ENCODE measurements around the gene SLC30A4.
"Not testable (repeated sequence)": the region's sequence is repeated elsewhere in the genome, so short reads cannot be mapped to it uniquely, and the experiment has no call there.

Gene SLC30A4

GRCh38 chr15:45522328-45523165 is at the start of gene SLC30A4:
SLC30A4 (minus strand) TSS chr15:45522755; CDS start chr15:45522354, 401 bp downstream.
- DNase-seq, result peak; percentile 57 to 61

GRCh38 chr15:45555934-45556608 is 33.5 kb upstream of the SLC30A4 start:
- no peak for DNase-seq

GRCh38 chr15:45551676-45552075 is 29.1 kb upstream of the SLC30A4 start:
- no peak for DNase-seq

- no peak for DNase-seq
These were observed 27.9 kb upstream of the SLC30A4 start for GRCh38 chr15:45550436-45550835.

GRCh38 chr15:45549541-45550220 is 27.1 kb upstream of the SLC30A4 start:
- DNase-seq, result no peak

- DNase-seq, result no peak
These were observed 26.4 kb upstream of the SLC30A4 start for GRCh38 chr15:45548753-45549520.

- DNase-seq, result no peak
These were observed 24.2 kb upstream of the SLC30A4 start for GRCh38 chr15:45546789-45547188.

GRCh38 chr15:45544266-45545023 is 21.9 kb upstream of the SLC30A4 start:
- no peak for DNase-seq

GRCh38 chr15:45543051-45543450 is 20.5 kb upstream of the SLC30A4 start:
- DNase-seq, result no peak

- no peak for DNase-seq
These were observed 18.0 kb upstream of the SLC30A4 start for GRCh38 chr15:45540531-45540930.

- DNase-seq, result no peak
These were observed 17.1 kb upstream of the SLC30A4 start for GRCh38 chr15:45539680-45540079.

GRCh38 chr15:45536934-45537333 is 14.4 kb upstream of the SLC30A4 start:
- DNase-seq, result no peak

GRCh38 chr15:45535486-45536042 is 13.0 kb upstream of the SLC30A4 start:
- DNase-seq, result no peak

- no peak for DNase-seq
These were observed 12.3 kb upstream of the SLC30A4 start for GRCh38 chr15:45534821-45535220.

GRCh38 chr15:45532892-45533291 is 10.3 kb upstream of the SLC30A4 start:
- DNase-seq, result not testable (repeated sequence)

- DNase-seq, result no peak
These were observed 7.1 kb upstream of the SLC30A4 start for GRCh38 chr15:45529613-45530012.

GRCh38 chr15:45527086-45527485 is 4.5 kb upstream of the SLC30A4 start:
- DNase-seq, result no peak

GRCh38 chr15:45523166-45523460 is 558 bp upstream of the SLC30A4 start:
- no peak for DNase-seq

- DNase-seq, result no peak
These were observed 793 bp downstream of the SLC30A4 start for GRCh38 chr15:45521596-45522327.

GRCh38 chr15:45510758-45511280 is 11.7 kb downstream of the SLC30A4 start:
- no peak for DNase-seq

- not testable (repeated sequence) for DNase-seq
These were observed 15.4 kb downstream of the SLC30A4 start for GRCh38 chr15:45507143-45507542.
